GM12875 (cell line): Measurements from ENCODE around the gene GPR143.

ENCODE experiments used
- H3K4me3 ChIP-seq: one replicate; pipeline ENCODE4 v1.5.1; 2011; ENCODE audit warnings: low read depth, low read length, control low read depth
- CTCF ChIP-seq: IDR thresholded peaks from 2 replicates; pipeline ENCODE4 v1.5.1; 2011; ENCODE audit warnings: low read depth, mild to moderate bottlenecking, control low read depth, inconsistent platforms, low read length, moderate library complexity, borderline replicate concordance; ENCODE audit not compliant: insufficient read depth

GPR143 gene

GRCh38 chrX:9693307-9694001 is 72.2 kb downstream of the GPR143 start:
- TF ChIP-seq CTCF: no peak
- no peak overlapping the region for H3K4me3 ChIP-seq

- H3K4me3 ChIP-seq: no peak overlapping the region
- TF ChIP-seq CTCF: no peak
Measured at GRCh38 chrX:9690046-9690445, 75.6 kb downstream of the GPR143 start.

GRCh38 chrX:9688833-9689232 is 76.8 kb downstream of the GPR143 start:
- TF ChIP-seq CTCF: no peak
- no peak overlapping the region for H3K4me3 ChIP-seq

GRCh38 chrX:9687899-9688298 is 77.7 kb downstream of the GPR143 start:
- no peak for TF ChIP-seq CTCF
- H3K4me3 ChIP-seq: no peak overlapping the region

GRCh38 chrX:9683350-9683749 is 82.3 kb downstream of the GPR143 start:
- no peak for TF ChIP-seq CTCF
- H3K4me3 ChIP-seq: no peak overlapping the region

GRCh38 chrX:9682861-9683260 is 82.8 kb downstream of the GPR143 start:
- no peak for TF ChIP-seq CTCF
- no peak overlapping the region for H3K4me3 ChIP-seq

GRCh38 chrX:9682456-9682855 is 83.2 kb downstream of the GPR143 start:
- no peak for TF ChIP-seq CTCF
- no peak overlapping the region for H3K4me3 ChIP-seq
